Lower lobe of right lung (tissue), 2 donors: Measurements from ENCODE around the gene COX5B. TPM values are rescaled to one million over a fixed set of nuclear protein-coding genes. Genes with fewer than 3 reads are reported as not detected.

Source experiments
- ATAC-seq, 2 donors: fragments of 200-7000 bp; cut with Tn5 transposase; one replicate each; pipeline ENCODE4 v1.9.1; 2020 to 2022; ENCODE audit warnings: mild to moderate bottlenecking in 2 of 2, moderate library complexity in 2 of 2
- DNase-seq: peaks from one replicate; pipeline ENCODE4 v3.0.0-alpha.2; 2020
- H3K27ac ChIP-seq: fragments of 200-600 bp; one replicate; pipeline ENCODE4 v1.8.0; 2022
- H3K27me3 ChIP-seq: fragments of 200-600 bp; one replicate; pipeline ENCODE4 v1.8.0; 2022; ENCODE audit warnings: low read depth
- H3K36me3 ChIP-seq: fragments of 200-600 bp; one replicate; pipeline ENCODE4 v1.8.0; 2022; ENCODE audit warnings: mild to moderate bottlenecking
- H3K4me1 ChIP-seq: fragments of 200-600 bp; one replicate; pipeline ENCODE4 v1.8.0; 2022
- H3K4me3 ChIP-seq: fragments of 200-600 bp; one replicate; pipeline ENCODE4 v1.8.0; 2022; ENCODE audit warnings: mild to moderate bottlenecking
- H3K9me3 ChIP-seq: fragments of 200-600 bp; one replicate; pipeline ENCODE4 v1.8.0; 2022
- CTCF ChIP-seq: fragments of 200-600 bp; IDR thresholded peaks from one replicate; pipeline ENCODE4 v1.8.0; 2022; ENCODE audit warnings: antibody characterized with exemption, mild to moderate bottlenecking
- intact Hi-C: fragments of 100-400 bp; cut with DNase I; formaldehyde crosslinking; loops from one replicate; pipeline ENCODE4 v1.11.0; 2022
- total RNA-seq: library from RNA; stranded (reverse); fragmentation: NEBNext Ultra II Directional; extraction: Animal tissue kit (Norgen Biotek cat#: 25700); gene quantifications from one replicate; pipeline ENCODE4 v1.2.1, GENCODE V29; 2021
- donor health status: DM: no; HTN: yes; CAD: no; lungs with severe emphysema.

COX5B gene
- total RNA-seq, 1 donor from 2014 or later, result 164 TPM

- no peaks in the 10 kb centered on the region for H3K9me3 ChIP-seq
- no peak for TF ChIP-seq CTCF
- no peaks in the 10 kb centered on the region for H3K27me3 ChIP-seq
- peaks cover 34% of the 10 kb centered on the region for H3K36me3 ChIP-seq
- DNase-seq (peak; percentile 75), ATAC-seq (peak; percentile 77 to 83)
- peak overlapping the region; percentile 93 for H3K27ac ChIP-seq
- peak overlapping the region; percentile 81 for H3K4me3 ChIP-seq
- intact Hi-C loops, result no loop called here
- peaks cover 19% of the 10 kb centered on the region for H3K4me1 ChIP-seq
These were observed 659 bp upstream of the COX5B start for GRCh38 chr2:97645112-97645694.

GRCh38 chr2:97646977-97647376, 1.1 kb downstream of the COX5B start:
- Histone ChIP-seq H3K36me3 (peaks cover 42% of the 10 kb centered on the region), H3K27ac (no peak overlapping the region), H3K4me3 (peak overlapping the region; percentile 81), H3K9me3 (no peaks in the 10 kb centered on the region), H3K27me3 (no peaks in the 10 kb centered on the region), H3K4me1 (peaks cover 19% of the 10 kb centered on the region)
- intact Hi-C loops, result no loop called here
- no peak for TF ChIP-seq CTCF
- DNase-seq (no peak), ATAC-seq (no peak)

- Histone ChIP-seq H3K4me3 (no peak overlapping the region), H3K27me3 (no peaks in the 10 kb centered on the region), H3K36me3 (peaks cover 49% of the 10 kb centered on the region), H3K9me3 (no peaks in the 10 kb centered on the region), H3K27ac (no peak overlapping the region), H3K4me1 (peaks cover 10% of the 10 kb centered on the region)
- DNase-seq (no peak), ATAC-seq (no peak)
- TF ChIP-seq CTCF, result no peak
- intact Hi-C loops, result no loop called here
These were observed 5.3 kb downstream of the COX5B start for GRCh38 chr2:97651114-97651513.

- intact Hi-C loops, result no loop called here
- Histone ChIP-seq H3K27me3 (no peaks in the 10 kb centered on the region), H3K36me3 (peaks cover 56% of the 10 kb centered on the region), H3K4me3 (no peak overlapping the region), H3K4me1 (no peaks in the 10 kb centered on the region), H3K9me3 (no peaks in the 10 kb centered on the region), H3K27ac (no peak overlapping the region)
- DNase-seq (no peak), ATAC-seq (no peak)
- TF ChIP-seq CTCF, result no peak
These were observed 7.6 kb downstream of the COX5B start for GRCh38 chr2:97653473-97653872.

- peaks cover 56% of the 10 kb centered on the region for H3K36me3 ChIP-seq
- TF ChIP-seq CTCF, result no peak
- no peaks in the 10 kb centered on the region for H3K4me1 ChIP-seq
- ATAC-seq (no peak), DNase-seq (no peak)
- H3K4me3 ChIP-seq, result no peak overlapping the region
- no peaks in the 10 kb centered on the region for H3K9me3 ChIP-seq
- intact Hi-C loops, result no loop called here
- no peaks in the 10 kb centered on the region for H3K27me3 ChIP-seq
- no peak overlapping the region for H3K27ac ChIP-seq
These were observed 8.0 kb downstream of the COX5B start for GRCh38 chr2:97653874-97654273.
